Measurements from ENCODE around the gene PCA3. TPM values are rescaled to one million over a fixed set of nuclear protein-coding genes. Genes with fewer than 3 reads are reported as not detected.

PCA3 gene
- polyA plus RNA-seq, 2 of the 4 experiments (the other 2 are of a cell fraction), result not detected

DNA sequence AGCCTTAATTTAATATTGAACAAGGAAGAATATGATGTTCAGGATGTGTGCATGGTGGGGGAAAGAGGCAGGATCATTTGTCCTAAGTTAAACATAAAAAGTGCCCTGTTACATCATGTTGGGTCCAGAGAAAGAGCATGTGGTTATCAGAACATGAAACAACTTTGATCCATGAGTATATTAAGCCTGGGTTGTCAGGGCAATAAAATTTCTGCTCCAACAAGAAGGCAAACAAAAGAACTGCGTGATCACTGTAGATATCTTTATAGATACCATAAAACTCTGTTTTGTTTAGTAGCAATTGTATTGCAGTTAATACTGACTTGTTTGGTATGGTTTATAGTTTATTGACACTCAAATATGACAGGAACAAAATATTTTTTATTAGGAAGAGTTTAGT is 35.2 kb downstream of the PCA3 start:
- no peaks in the 10 kb centered on the region; the same call in 2 of the 3 replicates for H3K9me3 ChIP-seq
- ChIA-PET POLR2A (no interaction called here), CTCF (no interaction called here)
- ATAC-seq (no peak), DNase-seq (ENCODE audit: low read depth in 1 of 2, low spot score in 1 of 2) (no peak), FAIRE-seq (no peak)
- H3K27ac ChIP-seq, result no peak overlapping the region
- 10% methylated on average over 1 of the region's 1 CpG for WGBS (ENCODE audit: missing lambda C conversion rate)
- H3K4me2 ChIP-seq, result no peak overlapping the region
- TF ChIP-seq POLR2A (IDR thresholded peaks at IDR 0.05; ENCODE audit: low read length) (no peak), ZC3H11A (IDR thresholded peaks at IDR 0.05) (no peak), MAFK (IDR thresholded peaks at IDR 0.05; ENCODE audit: partially characterized antibody) (no peak), RCOR1 (IDR thresholded peaks at IDR 0.05; ENCODE audit: low read depth, low read length) (no peak), NR3C1 (IDR thresholded peaks at IDR 0.05) (no peak), POLR2AphosphoS2 (conservative IDR thresholded peaks at IDR 0.05; ENCODE audit: low read length) (no peak), SREBF2 (IDR thresholded peaks at IDR 0.05) (no peak), MYC (IDR thresholded peaks at IDR 0.05; ENCODE audit: borderline replicate concordance, low read length) (no peak), FOSL2 (IDR thresholded peaks at IDR 0.05) (no peak), FOSL2 (CRISPR knock-in tag; IDR thresholded peaks at IDR 0.05) (no peak), RFX5 (IDR thresholded peaks at IDR 0.05) (no peak), FOSB (CRISPR knock-in tag; IDR thresholded peaks at IDR 0.05) (no peak)
- TF ChIP-seq, protein P1, sequence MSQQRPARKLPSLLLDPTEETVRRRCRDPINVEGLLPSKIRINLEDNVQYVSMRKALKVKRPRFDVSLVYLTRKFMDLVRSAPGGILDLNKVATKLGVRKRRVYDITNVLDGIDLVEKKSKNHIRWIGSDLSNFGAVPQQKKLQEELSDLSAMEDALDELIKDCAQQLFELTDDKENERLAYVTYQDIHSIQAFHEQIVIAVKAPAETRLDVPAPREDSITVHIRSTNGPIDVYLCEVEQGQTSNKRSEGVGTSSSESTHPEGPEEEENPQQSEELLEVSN (IDR thresholded peaks at IDR 0.05; ENCODE audit: borderline replicate concordance, low read depth), result no peak
- TF ChIP-seq, protein P2, sequence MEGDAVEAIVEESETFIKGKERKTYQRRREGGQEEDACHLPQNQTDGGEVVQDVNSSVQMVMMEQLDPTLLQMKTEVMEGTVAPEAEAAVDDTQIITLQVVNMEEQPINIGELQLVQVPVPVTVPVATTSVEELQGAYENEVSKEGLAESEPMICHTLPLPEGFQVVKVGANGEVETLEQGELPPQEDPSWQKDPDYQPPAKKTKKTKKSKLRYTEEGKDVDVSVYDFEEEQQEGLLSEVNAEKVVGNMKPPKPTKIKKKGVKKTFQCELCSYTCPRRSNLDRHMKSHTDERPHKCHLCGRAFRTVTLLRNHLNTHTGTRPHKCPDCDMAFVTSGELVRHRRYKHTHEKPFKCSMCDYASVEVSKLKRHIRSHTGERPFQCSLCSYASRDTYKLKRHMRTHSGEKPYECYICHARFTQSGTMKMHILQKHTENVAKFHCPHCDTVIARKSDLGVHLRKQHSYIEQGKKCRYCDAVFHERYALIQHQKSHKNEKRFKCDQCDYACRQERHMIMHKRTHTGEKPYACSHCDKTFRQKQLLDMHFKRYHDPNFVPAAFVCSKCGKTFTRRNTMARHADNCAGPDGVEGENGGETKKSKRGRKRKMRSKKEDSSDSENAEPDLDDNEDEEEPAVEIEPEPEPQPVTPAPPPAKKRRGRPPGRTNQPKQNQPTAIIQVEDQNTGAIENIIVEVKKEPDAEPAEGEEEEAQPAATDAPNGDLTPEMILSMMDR (IDR thresholded peaks at IDR 0.05), result no peak
- TF ChIP-seq, protein P3, sequence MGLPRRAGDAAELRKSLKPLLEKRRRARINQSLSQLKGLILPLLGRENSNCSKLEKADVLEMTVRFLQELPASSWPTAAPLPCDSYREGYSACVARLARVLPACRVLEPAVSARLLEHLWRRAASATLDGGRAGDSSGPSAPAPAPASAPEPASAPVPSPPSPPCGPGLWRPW (IDR thresholded peaks at IDR 0.05), result no peak
- TF ChIP-seq, protein P4, sequence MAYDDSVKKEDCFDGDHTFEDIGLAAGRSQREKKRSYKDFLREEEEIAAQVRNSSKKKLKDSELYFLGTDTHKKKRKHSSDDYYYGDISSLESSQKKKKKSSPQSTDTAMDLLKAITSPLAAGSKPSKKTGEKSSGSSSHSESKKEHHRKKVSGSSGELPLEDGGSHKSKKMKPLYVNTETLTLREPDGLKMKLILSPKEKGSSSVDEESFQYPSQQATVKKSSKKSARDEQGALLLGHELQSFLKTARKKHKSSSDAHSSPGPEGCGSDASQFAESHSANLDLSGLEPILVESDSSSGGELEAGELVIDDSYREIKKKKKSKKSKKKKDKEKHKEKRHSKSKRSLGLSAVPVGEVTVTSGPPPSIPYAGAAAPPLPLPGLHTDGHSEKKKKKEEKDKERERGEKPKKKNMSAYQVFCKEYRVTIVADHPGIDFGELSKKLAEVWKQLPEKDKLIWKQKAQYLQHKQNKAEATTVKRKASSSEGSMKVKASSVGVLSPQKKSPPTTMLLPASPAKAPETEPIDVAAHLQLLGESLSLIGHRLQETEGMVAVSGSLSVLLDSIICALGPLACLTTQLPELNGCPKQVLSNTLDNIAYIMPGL (CRISPR knock-in tag; IDR thresholded peaks at IDR 0.05; ENCODE audit: borderline replicate concordance), result no peak
- TF ChIP-seq, protein P5, sequence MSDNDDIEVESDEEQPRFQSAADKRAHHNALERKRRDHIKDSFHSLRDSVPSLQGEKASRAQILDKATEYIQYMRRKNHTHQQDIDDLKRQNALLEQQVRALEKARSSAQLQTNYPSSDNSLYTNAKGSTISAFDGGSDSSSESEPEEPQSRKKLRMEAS (IDR thresholded peaks at IDR 0.05), result no peak
- TF ChIP-seq, protein P6, sequence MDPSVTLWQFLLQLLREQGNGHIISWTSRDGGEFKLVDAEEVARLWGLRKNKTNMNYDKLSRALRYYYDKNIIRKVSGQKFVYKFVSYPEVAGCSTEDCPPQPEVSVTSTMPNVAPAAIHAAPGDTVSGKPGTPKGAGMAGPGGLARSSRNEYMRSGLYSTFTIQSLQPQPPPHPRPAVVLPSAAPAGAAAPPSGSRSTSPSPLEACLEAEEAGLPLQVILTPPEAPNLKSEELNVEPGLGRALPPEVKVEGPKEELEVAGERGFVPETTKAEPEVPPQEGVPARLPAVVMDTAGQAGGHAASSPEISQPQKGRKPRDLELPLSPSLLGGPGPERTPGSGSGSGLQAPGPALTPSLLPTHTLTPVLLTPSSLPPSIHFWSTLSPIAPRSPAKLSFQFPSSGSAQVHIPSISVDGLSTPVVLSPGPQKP (IDR thresholded peaks at IDR 0.05; ENCODE audit: low read depth, low read length), result no peak
- H3K4me3 ChIP-seq, result no peak overlapping the region
- no peaks in the 10 kb centered on the region for H3K4me1 ChIP-seq

DNA sequence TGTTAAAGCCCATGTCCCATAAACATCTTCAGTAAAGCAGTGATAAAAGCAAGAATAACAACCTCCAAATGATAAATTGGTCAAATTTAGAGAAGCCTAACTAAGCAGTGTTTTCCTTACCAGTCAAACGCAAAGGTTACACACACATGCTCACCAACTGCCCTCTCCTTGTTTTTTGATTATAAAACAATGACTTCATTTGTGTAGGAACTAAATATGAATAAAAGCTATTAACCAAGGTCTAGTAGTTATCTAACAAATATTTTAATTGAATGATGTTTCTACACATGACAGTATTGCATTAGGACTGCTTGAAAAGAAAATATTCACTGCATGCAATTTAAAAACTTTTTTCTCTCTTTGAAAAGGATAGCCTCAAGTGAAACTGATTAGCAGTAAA is 36.7 kb downstream of the PCA3 start:
- H3K4me2 ChIP-seq, result no peak overlapping the region
- ATAC-seq, result no peak
- no peaks in the 10 kb centered on the region for H3K4me1 ChIP-seq
- no peaks in the 10 kb centered on the region; the same call in 2 of the 3 replicates for H3K9me3 ChIP-seq
- WGBS (ENCODE audit: missing lambda C conversion rate), result 63% methylated on average over 1 of the region's 1 CpG
- ChIA-PET CTCF (interaction anchor here (0.7 to 12.7 kb wide), 2 partner anchors 9 to 192 kb away, joined by 3 to 309 read pairs; no protein-coding TSS in a partner anchor), POLR2A (no interaction called here)
- TF ChIP-seq HDAC2 (IDR thresholded peaks at IDR 0.05) (no peak), HEYL (CRISPR knock-in tag; IDR thresholded peaks at IDR 0.05) (no peak), TFCP2L1 (CRISPR knock-in tag; IDR thresholded peaks at IDR 0.05) (no peak), FOSL2 (IDR thresholded peaks at IDR 0.05) (no peak), FOSL2 (CRISPR knock-in tag; IDR thresholded peaks at IDR 0.05) (no peak), POLR2A (IDR thresholded peaks at IDR 0.05; ENCODE audit: low read length) (no peak), FOSB (CRISPR knock-in tag; IDR thresholded peaks at IDR 0.05) (no peak), JUN (IDR thresholded peaks at IDR 0.05) (no peak), RAD21 (conservative IDR thresholded peaks at IDR 0.05 in 1 of 2, IDR thresholded peaks at IDR 0.05 in 1 of 2) (no peak), KDM1A (IDR thresholded peaks at IDR 0.05; ENCODE audit: low read depth) (no peak), NPAS2 (CRISPR knock-in tag; IDR thresholded peaks at IDR 0.05; ENCODE audit: borderline replicate concordance) (no peak), KDM5A (IDR thresholded peaks at IDR 0.05) (no peak), CHD2 (IDR thresholded peaks at IDR 0.05; ENCODE audit: low read length, partially characterized antibody) (no peak), JUNB (IDR thresholded peaks at IDR 0.05) (no peak), MAZ (IDR thresholded peaks at IDR 0.05; ENCODE audit: borderline replicate concordance, low read depth, low read length) (no peak), CEBPB (IDR thresholded peaks at IDR 0.05) (no peak), EHMT2 (IDR thresholded peaks at IDR 0.05; ENCODE audit: low read depth) (no peak)
- TF ChIP-seq, protein P6 (IDR thresholded peaks at IDR 0.05; ENCODE audit: low read depth, low read length), result no peak
- TF ChIP-seq, protein P5 (IDR thresholded peaks at IDR 0.05), result no peak
- no peak overlapping the region for H3K27ac ChIP-seq
- no peak for DNase-seq (ENCODE audit: low read depth in 1 of 2, low spot score in 1 of 2)
- H3K4me3 ChIP-seq, result no peak overlapping the region
- FAIRE-seq, result no peak
